HepG2 (cell line): ENCODE data around the gene LRRN4. TPM values are rescaled to one million over a fixed set of nuclear protein-coding genes. Genes with fewer than 3 reads are reported as not detected.

Experiments used
- ATAC-seq: fragments of 200-7000 bp; cut with Tn5 transposase; 3 replicates; pipeline ENCODE4 v1.9.1; 2020; ENCODE audit warnings: mild to moderate bottlenecking, moderate library complexity
- BruUV-seq: library from RNA; stranded (reverse); fragments of 400-500 nt; replicated peaks from 2 replicates; lab custom pipeline; 2021; lab: Mats Ljungman, UMichigan
- CTCF ChIA-PET: fragments of 300-600 bp; formaldehyde crosslinking; extraction: SDS; loops from one replicate; lab custom pipeline; 2021; ENCODE audit warnings: low total read pairs, inconsistent platforms, low intra/inter-chr PET ratio; lab: Yijun Ruan, JAX
- POLR2A ChIA-PET: fragments of 350-600 bp; sonication (Branson Sonifier 250); formaldehyde crosslinking; loops from one replicate; lab custom pipeline; 2020; ENCODE audit warnings: antibody characterized with exemption, inconsistent platforms; lab: Yijun Ruan, JAX
- DNase-seq: peaks from one replicate; pipeline ENCODE4 v3.0.0-alpha.2; 2015; ENCODE audit warnings: low spot score
- FAIRE-seq: peaks from 3 replicates; lab custom pipeline; 2011; peaks lifted over from hg19 to GRCh38; lab: Jason Lieb, UNC
- H2AFZ ChIP-seq: one replicate; pipeline ENCODE4 v1.6.1; 2011; ENCODE audit warnings: low read length, inconsistent platforms
- H3K27ac ChIP-seq: fragments of 300-600 bp; 3 replicates; pipeline ENCODE4 v1.8.0; 2011; ENCODE audit warnings: mixed run types, mild to moderate bottlenecking, mixed read lengths, low read length, inconsistent platforms; ENCODE audit not compliant: insufficient read depth; ENCODE audit errors: extremely low read length
- H3K27me3 ChIP-seq, 2 experiments: fragments of 200-600 bp in 1 of 2; 2 replicates in 1 of 2; 3 replicates in 1 of 2; pipeline versions ENCODE4 v1.6.0 to v1.8.0; 2011; ENCODE audit warnings: low read length in 2 of 2, mild to moderate bottlenecking in 2 of 2, moderate library complexity in 2 of 2, inconsistent platforms in 1 of 2; ENCODE audit not compliant: insufficient read depth in 2 of 2, control insufficient read depth in 1 of 2
- H3K36me3 ChIP-seq, 2 experiments: fragments of 200-600 bp in 1 of 2; replicated peaks in 1 of 2; 2 replicates in 1 of 2; 3 replicates in 1 of 2; pipeline versions ENCODE4 v1.5.1 to v1.8.0; 2011; ENCODE audit warnings: low read length in 2 of 2, inconsistent platforms in 1 of 2; ENCODE audit not compliant: insufficient read depth in 2 of 2, control insufficient read depth in 1 of 2
- H3K4me1 ChIP-seq: 2 replicates; pipeline ENCODE4 v1.5.1; 2012; ENCODE audit warnings: low read length, inconsistent platforms; ENCODE audit not compliant: insufficient read depth
- H3K4me2 ChIP-seq: 2 replicates; pipeline ENCODE4 v1.6.0; 2011; ENCODE audit warnings: low read depth, low read length, inconsistent platforms
- H3K4me3 ChIP-seq, 3 experiments: fragments of 200-600 bp in 1 of 3; sonication (generic), shearing (Covaris generic) in 1 of 3; replicated peaks in 1 of 3; 2 replicates each; pipeline ENCODE4 v1.5.1; 2011 to 2016; ENCODE audit warnings: low read length in 3 of 3, inconsistent platforms in 2 of 3, low read depth in 2 of 3, mild to moderate bottlenecking in 2 of 3, control low read depth in 1 of 3, mixed read lengths in 1 of 3; ENCODE audit not compliant: insufficient read depth in 1 of 3
- H3K79me2 ChIP-seq: one replicate; pipeline ENCODE4 v1.6.1; 2011; ENCODE audit warnings: low read length, inconsistent platforms; ENCODE audit not compliant: insufficient read depth
- H3K9ac ChIP-seq: 2 replicates; pipeline ENCODE4 v1.6.0; 2011; ENCODE audit warnings: mild to moderate bottlenecking, low read depth, low read length, inconsistent platforms; ENCODE audit not compliant: insufficient read depth
- H3K9me3 ChIP-seq: 2 replicates; pipeline ENCODE4 v1.5.1; 2012; ENCODE audit warnings: mild to moderate bottlenecking, low read length
- H4K20me1 ChIP-seq: 2 replicates; pipeline ENCODE4 v1.6.0; 2011; ENCODE audit warnings: inconsistent platforms, mild to moderate bottlenecking, low read length, moderate library complexity; ENCODE audit not compliant: insufficient read depth
- CCDC6 ChIP-seq: sonication (generic); formaldehyde crosslinking; IDR thresholded peaks from 2 replicates; pipeline ENCODE4 v1.8.1; 2022; ENCODE audit warnings: mild to moderate bottlenecking, missing genetic modification reagents, moderate library complexity
- CTCF ChIP-seq: sonication (generic); formaldehyde crosslinking; IDR thresholded peaks from 2 replicates; pipeline ENCODE4 v1.5.0; 2020; ENCODE audit warnings: mild to moderate bottlenecking, missing genetic modification reagents, moderate library complexity
- ELF1 ChIP-seq: sonication (generic); formaldehyde crosslinking; IDR thresholded peaks from 2 replicates; pipeline ENCODE4 v1.4.0; 2020; ENCODE audit warnings: missing genetic modification reagents
- GMEB1 ChIP-seq: sonication (generic); formaldehyde crosslinking; IDR thresholded peaks from 2 replicates; pipeline ENCODE4 v1.5.1; 2020; ENCODE audit warnings: missing genetic modification reagents, mild to moderate bottlenecking, borderline replicate concordance
- HNRNPK ChIP-seq: fragments of 200-400 bp; formaldehyde crosslinking; IDR thresholded peaks from 2 replicates; pipeline ENCODE4 v1.6.1; 2018; ENCODE audit warnings: low read length, low read depth, moderate library complexity, mild to moderate bottlenecking; ENCODE audit not compliant: poor library complexity, severe bottlenecking
- HOXA3 ChIP-seq: sonication (generic); formaldehyde crosslinking; IDR thresholded peaks from 2 replicates; pipeline ENCODE4 v1.5.0; 2020; ENCODE audit warnings: missing genetic modification reagents
- KDM2A ChIP-seq: sonication (generic); formaldehyde crosslinking; IDR thresholded peaks from 2 replicates; pipeline ENCODE4 v1.4.0; 2020; ENCODE audit warnings: low read depth, missing genetic modification reagents, borderline replicate concordance
- POLR2G ChIP-seq: fragments of 200-400 bp; formaldehyde crosslinking; IDR thresholded peaks from 2 replicates; pipeline ENCODE4 v1.6.1; 2018; ENCODE audit warnings: mild to moderate bottlenecking, low read depth, low read length, moderate library complexity
- RORA ChIP-seq: sonication (generic); formaldehyde crosslinking; IDR thresholded peaks from 2 replicates; pipeline ENCODE4 v1.5.0; 2020; ENCODE audit warnings: mild to moderate bottlenecking, missing genetic modification reagents, moderate library complexity
- SNAPC4 ChIP-seq: sonication (generic); formaldehyde crosslinking; IDR thresholded peaks from 2 replicates; pipeline ENCODE4 v1.4.0; 2020; ENCODE audit warnings: mild to moderate bottlenecking, missing genetic modification reagents
- SP140L ChIP-seq: sonication (generic); formaldehyde crosslinking; IDR thresholded peaks from 2 replicates; pipeline ENCODE4 v1.4.0; 2020; ENCODE audit warnings: missing genetic modification reagents, borderline replicate concordance
- ZBTB1 ChIP-seq: sonication (generic); formaldehyde crosslinking; IDR thresholded peaks from 2 replicates; pipeline ENCODE4 v1.4.0; 2020; ENCODE audit warnings: missing genetic modification reagents, borderline replicate concordance
- ZNF503 ChIP-seq: sonication (generic); formaldehyde crosslinking; IDR thresholded peaks from 2 replicates; pipeline ENCODE4 v1.4.0; 2020; ENCODE audit warnings: missing genetic modification reagents
- ZNF546 ChIP-seq: sonication (generic); formaldehyde crosslinking; conservative IDR thresholded peaks from 2 replicates; pipeline ENCODE4 v1.8.1; 2023; ENCODE audit warnings: mild to moderate bottlenecking, missing genetic modification reagents
- ZNF674 ChIP-seq: sonication (generic); formaldehyde crosslinking; IDR thresholded peaks from 2 replicates; pipeline ENCODE4 v1.5.0; 2020; ENCODE audit warnings: low read depth, mild to moderate bottlenecking, missing genetic modification reagents
- WGBS: methylation state at CpG from one replicate; pipeline ENCODE4 v1.1.6; 2017; ENCODE audit warnings: low lambda C conversion rate; 5-methylcytosine and 5-hydroxymethylcytosine counted together
- in situ Hi-C: cut with HindIII; loops from 2 replicates; pipeline ENCODE4 v1.10.0; 2017; ENCODE audit warnings: low pct_unique_long_range_greater_than_20kb; ENCODE audit not compliant: extremely low pct_ligation_motif_present
- intact Hi-C: fragments of 100-400 bp; cut with micrococcal nuclease; formaldehyde crosslinking; loops from one replicate; pipeline ENCODE4 v1.10.0; 2022; ENCODE audit not compliant: unreplicated experiment
- polyA plus RNA-seq, 8 experiments: library from polyadenylated mRNA; depleted of rRNA in 3 of 8; stranded (reverse) in 7 of 8; unstranded in 1 of 8; fragments of >200 nt; fragmentation: Illumina TruSeq in 4 of 8; extraction: Trizol in 4 of 8; gene quantifications; 2 replicates each; pipeline versions ENCODE4 v1.2.1 to v1.2.3, GENCODE V29; 2011 to 2016; ENCODE audit warnings: low read depth in 4 of 8, missing spikeins in 1 of 8, mixed read lengths in 1 of 8; ENCODE audit not compliant: insufficient read depth in 1 of 8
- total RNA-seq, 5 experiments: library from RNA; depleted of rRNA; stranded (reverse); fragments of >200 nt; fragmentation: Illumina TruSeq; extraction: Trizol; gene quantifications; 2 replicates each; pipeline ENCODE4 v1.2.3, GENCODE V29; 2016; ENCODE audit warnings: low read depth in 1 of 5

LRRN4 gene
- total and polyA plus RNA-seq, 2 of the 13 experiments (the other 11 are each of a cell fraction or from before 2014, with no cell fraction given) = 0.15 to 0.20 TPM

- POLR2A ChIA-PET = no interaction called here
- H3K4me3 ChIP-seq = no peak overlapping the region
- FAIRE-seq = peak; percentile 12
- H3K27me3 ChIP-seq = no peaks in the 10 kb centered on the region
- no peak for DNase-seq
- intact Hi-C loops = no loop called here
- no peaks in the 10 kb centered on the region for H3K79me2 ChIP-seq
- no peak overlapping the region for H2AFZ ChIP-seq
- in situ Hi-C loops = no loop called here
- ATAC-seq = no peak
- no peak overlapping the region for H3K9ac ChIP-seq
- H3K27ac ChIP-seq = no peak overlapping the region
- no peaks in the 10 kb centered on the region for H3K4me1 ChIP-seq
- 70% methylated on average over 2 of the region's 2 CpGs for WGBS
- CTCF ChIA-PET = no interaction called here
- H3K4me2 ChIP-seq = no peak overlapping the region
- no TSS peak for BruUV-seq
- no peaks in the 10 kb centered on the region for H3K9me3 ChIP-seq
- H3K36me3 ChIP-seq = peaks cover 26 to 70% of the 10 kb centered on the region in 2 experiments
- no peaks in the 10 kb centered on the region for H4K20me1 ChIP-seq
- TF ChIP-seq KDM2A (CRISPR knock-in tag) (no peak), ZNF503 (CRISPR knock-in tag) (no peak), ZBTB1 (no peak), SNAPC4 (CRISPR knock-in tag) (no peak), HOXA3 (CRISPR knock-in tag) (no peak), ELF1 (CRISPR knock-in tag) (no peak), RORA (CRISPR knock-in tag) (no peak), CTCF (CRISPR knock-in tag) (no peak), ZNF674 (CRISPR knock-in tag) (no peak), SP140L (CRISPR knock-in tag) (no peak), ZNF546 (CRISPR knock-in tag) (no peak), CCDC6 (CRISPR knock-in tag) (no peak), GMEB1 (CRISPR knock-in tag) (no peak), HNRNPK (no peak), POLR2G (no peak)
These were observed 33.0 kb upstream of the LRRN4 start for GRCh38 chr20:6086868-6087267.
